SW 1271 (cell line): ENCODE results near the gene AHRR.
"Not testable (repeated sequence)": the region's sequence is repeated elsewhere in the genome, so short reads cannot be mapped to it uniquely, and the experiment has no call there.

Source experiments
- DNase-seq, 2 experiments: peaks; one replicate each; lab custom pipeline; 2025; lab: John Stamatoyannopoulos, UW

The AHRR gene

GRCh38 chr5:305459-305858 lies 16.1 kb upstream of the AHRR start:
- no peak for DNase-seq

GRCh38 chr5:306011-306805 lies 15.3 kb upstream of the AHRR start:
- DNase-seq: no peak

- DNase-seq: no peak
Observed at GRCh38 chr5:307306-307705, 14.2 kb upstream of the AHRR start.

GRCh38 chr5:307794-308579 lies 13.5 kb upstream of the AHRR start:
- DNase-seq: no peak

- no peak for DNase-seq
Observed at GRCh38 chr5:308672-309271, 12.7 kb upstream of the AHRR start.

GRCh38 chr5:309831-310230 lies 11.7 kb upstream of the AHRR start:
- not testable (repeated sequence) for DNase-seq

GRCh38 chr5:310516-310915 lies 11.0 kb upstream of the AHRR start:
- no peak for DNase-seq

GRCh38 chr5:310941-311434 lies 10.5 kb upstream of the AHRR start:
- DNase-seq: no peak

GRCh38 chr5:311963-312362 lies 9.6 kb upstream of the AHRR start:
- no peak for DNase-seq

- no peak for DNase-seq
Observed at GRCh38 chr5:312845-313244, 8.7 kb upstream of the AHRR start.

GRCh38 chr5:313265-313664 lies 8.2 kb upstream of the AHRR start:
- no peak for DNase-seq

GRCh38 chr5:313806-314376 lies 7.6 kb upstream of the AHRR start:
- DNase-seq: no peak

GRCh38 chr5:314676-315487 lies 6.6 kb upstream of the AHRR start:
- no peak for DNase-seq

- DNase-seq: no peak
Observed at GRCh38 chr5:315488-316209, 5.9 kb upstream of the AHRR start.

- DNase-seq: no peak
Observed at GRCh38 chr5:316210-317085, 5.1 kb upstream of the AHRR start.

GRCh38 chr5:317086-317811 lies 4.3 kb upstream of the AHRR start:
- DNase-seq: peak; percentile 65 to 77

- DNase-seq: peak; percentile 64 to 76
Observed at GRCh38 chr5:318341-318897, 3.1 kb upstream of the AHRR start.

GRCh38 chr5:318931-319601 lies 2.4 kb upstream of the AHRR start:
- DNase-seq: no peak
